Coronary artery (tissue), 2 donors: ENCODE results near the gene LRR1.

ENCODE experiments used
- DNase-seq: peaks from one replicate; pipeline ENCODE4 v3.0.0-alpha.2; 2017; ENCODE audit warnings: low spot score
- H3K27ac ChIP-seq, 2 donors: fragments of 200-600 bp; sonication (generic); one replicate each; pipeline ENCODE4 v1.5.1; 2016 to 2019
- H3K4me3 ChIP-seq: fragments of 200-600 bp; sonication (generic); 2 replicates; pipeline ENCODE4 v1.5.1; 2016; ENCODE audit warnings: mild to moderate bottlenecking, moderate library complexity
- CTCF ChIP-seq: fragments of 200-600 bp; sonication (generic); IDR thresholded peaks from one replicate; pipeline ENCODE4 v1.5.1; 2019; ENCODE audit warnings: antibody characterized with exemption

Gene LRR1

GRCh38 chr14:49634547-49635334 is 36.0 kb downstream of the LRR1 start, which contains the start of gene DNAAF2:
TSS of gene DNAAF2 (minus strand) at chr14:49635244. CDS start at chr14:49635149, 95 bp downstream.
- Histone ChIP-seq H3K27ac (peak within 1 kb of the TSS; percentile 94 to 100), H3K4me3 (peak within 1 kb of the TSS; percentile 83)
- DNase-seq = peak; percentile 80
- no peak for TF ChIP-seq CTCF

GRCh38 chr14:49636866-49637265 is 38.1 kb downstream of the LRR1 start:
- DNase-seq = no peak
- Histone ChIP-seq H3K4me3 (no peak overlapping the region), H3K27ac (no peak overlapping the region)
- no peak for TF ChIP-seq CTCF

GRCh38 chr14:49637534-49638078 is 38.9 kb downstream of the LRR1 start:
- no peak overlapping the region for H3K4me3 ChIP-seq
- no peak overlapping the region for H3K27ac ChIP-seq
- no peak for TF ChIP-seq CTCF
- no peak for DNase-seq

- Histone ChIP-seq H3K4me3 (no peak overlapping the region), H3K27ac (no peak overlapping the region)
- TF ChIP-seq CTCF = no peak
- no peak for DNase-seq
Measured at GRCh38 chr14:49640540-49641417, 42.0 kb downstream of the LRR1 start.

- TF ChIP-seq CTCF = no peak
- no peak for DNase-seq
- Histone ChIP-seq H3K4me3 (no peak overlapping the region), H3K27ac (peak overlapping the region in 1 of 2 donors; percentile 2)
Measured at GRCh38 chr14:49641697-49642129, 43.0 kb downstream of the LRR1 start.

- no peak for TF ChIP-seq CTCF
- no peak overlapping the region for H3K4me3 ChIP-seq
- H3K27ac ChIP-seq = no peak overlapping the region
- no peak for DNase-seq
Measured at GRCh38 chr14:49642163-49642562, 43.4 kb downstream of the LRR1 start.
